GM23248 (cell line): ENCODE measurements around the gene MTHFD1L. TPM values are rescaled to one million over a fixed set of nuclear protein-coding genes. Genes with fewer than 3 reads are reported as not detected.

Experiments
- DNase-seq: peaks from one replicate; pipeline ENCODE4 v3.0.0-alpha.2; 2015
- H2AFZ ChIP-seq: fragments of 200-600 bp; sonication (generic); 2 replicates; pipeline ENCODE4 v1.6.1; 2016; ENCODE audit warnings: antibody characterized with exemption
- H3F3A ChIP-seq: fragments of 200-600 bp; sonication (generic); 2 replicates; pipeline ENCODE4 v1.6.1; 2016; ENCODE audit warnings: mild to moderate bottlenecking, antibody characterized with exemption, mixed run types; ENCODE audit not compliant: insufficient read depth
- H3K27ac ChIP-seq: fragments of 200-600 bp; sonication (generic); 2 replicates; pipeline ENCODE4 v1.5.1; 2016; ENCODE audit warnings: mild to moderate bottlenecking
- H3K27me3 ChIP-seq: fragments of 200-600 bp; sonication (generic); replicated peaks from 2 replicates; pipeline ENCODE4 v1.6.1; 2016; ENCODE audit warnings: mild to moderate bottlenecking; ENCODE audit not compliant: insufficient read depth
- H3K36me3 ChIP-seq: fragments of 200-600 bp; sonication (generic); 2 replicates; pipeline ENCODE4 v1.6.1; 2016; ENCODE audit warnings: low read depth, mild to moderate bottlenecking
- H3K4me1 ChIP-seq: fragments of 200-600 bp; sonication (generic); 2 replicates; pipeline ENCODE4 v1.6.1; 2016; ENCODE audit warnings: mild to moderate bottlenecking; ENCODE audit not compliant: insufficient read depth
- H3K4me2 ChIP-seq: fragments of 200-600 bp; sonication (generic); one replicate; pipeline ENCODE4 v1.6.1; 2016; ENCODE audit warnings: mild to moderate bottlenecking; ENCODE audit not compliant: unreplicated experiment
- H3K4me3 ChIP-seq: fragments of 200-600 bp; sonication (generic); 2 replicates; pipeline ENCODE4 v1.5.1; 2016; ENCODE audit warnings: mild to moderate bottlenecking
- H3K79me2 ChIP-seq: fragments of 200-600 bp; sonication (generic); 2 replicates; pipeline ENCODE4 v1.6.1; 2016; ENCODE audit warnings: mild to moderate bottlenecking; ENCODE audit not compliant: insufficient read depth
- H3K9ac ChIP-seq: fragments of 200-600 bp; sonication (generic); 2 replicates; pipeline ENCODE4 v1.6.1; 2016; ENCODE audit warnings: mild to moderate bottlenecking
- H3K9me2 ChIP-seq: fragments of 200-600 bp; sonication (generic); 2 replicates; pipeline ENCODE4 v1.6.1; 2016; ENCODE audit warnings: mixed run types, mild to moderate bottlenecking, moderate library complexity; ENCODE audit not compliant: insufficient read depth
- H3K9me3 ChIP-seq: fragments of 200-600 bp; sonication (generic); one replicate; pipeline ENCODE4 v1.6.1; 2017; ENCODE audit warnings: low read depth
- H4K20me1 ChIP-seq: fragments of 200-600 bp; sonication (generic); 2 replicates; pipeline ENCODE4 v1.6.0; 2016; ENCODE audit not compliant: insufficient read depth
- EZH2 ChIP-seq: fragments of 200-600 bp; sonication (generic); IDR thresholded peaks from 2 replicates; pipeline ENCODE4 v1.6.1; 2018; ENCODE audit warnings: antibody characterized with exemption, mild to moderate bottlenecking; ENCODE audit not compliant: insufficient read depth, poor library complexity, severe bottlenecking
- EZH2phosphoT487 ChIP-seq: fragments of 200-600 bp; sonication (generic); IDR thresholded peaks from 2 replicates; pipeline ENCODE4 v1.6.1; 2018; ENCODE audit warnings: antibody characterized with exemption, moderate library complexity, mild to moderate bottlenecking, low read depth; ENCODE audit not compliant: insufficient read depth
- WGBS, 2 experiments: methylation state at CpG; one replicate each; pipeline ENCODE4 v1.1.6; 2015 to 2017; ENCODE audit warnings: low lambda C conversion rate in 2 of 2, low coverage in 1 of 2; ENCODE audit errors: missing lambda C conversion rate in 2 of 2; 5-methylcytosine and 5-hydroxymethylcytosine counted together
- in situ Hi-C: fragments of 300-500 bp; cut with MboI; formaldehyde crosslinking; loops from 2 replicates; pipeline ENCODE4 v1.15.0; 2020
- polyA plus RNA-seq: library from polyadenylated mRNA; unstranded; fragments of >200 nt; fragmentation: Nextera tagmentation; extraction: Ambion mirVana; gene quantifications from 2 replicates; pipeline ENCODE4 v1.2.1, GENCODE V29; 2016
- total RNA-seq: library from RNA; depleted of rRNA; stranded (reverse); fragments of >200 nt; shearing (Covaris generic); gene quantifications from 2 replicates; pipeline ENCODE4 v1.2.3, GENCODE V29; 2014

The MTHFD1L gene
- total and polyA plus RNA-seq, 2 experiments from 2014 or later: 57.6 to 99.6 TPM

DNA sequence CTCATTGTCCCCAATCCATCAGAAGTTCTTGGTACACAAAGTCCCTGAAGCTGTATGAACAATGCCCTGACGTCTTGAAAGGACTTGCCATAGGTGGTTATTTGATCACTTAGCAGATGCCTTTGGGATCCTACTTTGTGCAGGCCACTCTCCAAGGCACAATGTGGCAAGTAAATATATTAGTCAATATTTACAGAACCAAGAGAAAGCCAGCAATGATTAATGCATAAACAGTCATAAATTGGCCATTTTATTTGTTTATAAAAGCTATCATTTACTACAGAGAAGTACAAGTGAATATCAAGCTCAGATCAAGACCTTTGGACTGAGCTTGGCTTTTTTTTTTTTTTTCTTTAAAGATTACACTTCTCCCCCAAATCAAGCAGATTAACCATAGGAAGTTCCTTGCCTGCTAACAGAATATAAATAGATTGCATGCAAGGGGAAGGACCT lies 161.8 kb downstream of the MTHFD1L start:
- 93 to 97% methylated on average over 1 of the region's 1 CpG for WGBS, 2 experiments
- no peak for DNase-seq

DNA sequence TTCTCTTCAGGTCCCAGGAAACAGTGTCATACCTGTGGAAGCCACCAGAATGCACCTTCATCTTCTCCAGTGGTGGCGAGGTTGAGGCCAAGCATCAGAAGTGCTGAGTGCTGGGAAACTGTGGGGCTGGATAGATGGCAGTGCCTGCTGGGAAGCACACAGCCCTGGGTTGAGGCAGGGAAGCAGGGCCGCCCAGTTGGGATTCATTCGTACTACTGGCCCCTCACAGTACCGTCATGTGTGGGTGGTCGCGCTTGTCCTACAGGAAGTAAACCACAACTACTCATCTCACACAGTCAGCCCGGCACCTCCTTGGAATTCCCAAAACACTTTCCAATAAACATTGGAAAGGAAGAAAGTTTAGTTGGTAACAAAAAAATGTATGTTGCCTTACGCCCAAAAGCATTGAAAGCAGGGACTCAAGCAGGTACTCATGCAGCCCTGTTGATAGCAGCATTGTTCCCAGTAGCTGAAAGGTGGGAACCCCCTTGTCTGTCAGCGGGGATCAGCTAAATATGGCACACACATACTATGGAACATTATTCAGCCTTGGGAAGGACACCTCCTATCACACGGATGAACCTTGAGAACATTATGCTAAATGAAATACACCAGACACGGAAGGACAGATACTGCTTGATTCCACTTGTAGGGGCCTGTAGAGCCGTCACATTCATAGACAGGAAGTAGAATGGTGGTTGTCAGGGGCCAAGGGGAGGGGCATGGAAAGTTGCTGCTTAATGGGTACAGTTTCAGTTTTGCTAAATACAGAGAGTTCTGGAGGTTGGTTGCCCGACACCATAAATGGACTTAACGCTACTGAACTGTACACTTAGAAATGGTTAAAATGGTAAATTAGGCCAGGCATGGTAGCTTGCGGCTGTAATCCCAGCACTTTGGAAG lies 162.7 kb downstream of the MTHFD1L start:
- WGBS, 2 experiments: 97 to 98% methylated on average over 15 of the region's 15 CpGs
- H3K4me1 ChIP-seq: no peaks in the 10 kb centered on the region
- H3K4me3 ChIP-seq: no peak overlapping the region
- no peaks in the 10 kb centered on the region for H3K9me2 ChIP-seq
- TF ChIP-seq EZH2phosphoT487: no peak
- TF ChIP-seq EZH2: no peak
- no peak overlapping the region for H3K27ac ChIP-seq
- H3K36me3 ChIP-seq: peaks cover 44% of the 10 kb centered on the region
- H3F3A ChIP-seq: peaks cover 15% of the 10 kb centered on the region; the same call in 1 of the 2 replicates
- no peaks in the 10 kb centered on the region for H3K27me3 ChIP-seq
- no peaks in the 10 kb centered on the region for H4K20me1 ChIP-seq
- in situ Hi-C loops: no loop called here
- no peaks in the 10 kb centered on the region for H3K9me3 ChIP-seq
- no peak overlapping the region for H3K9ac ChIP-seq
- H3K4me2 ChIP-seq: no peak overlapping the region
- no peak for DNase-seq
- H3K79me2 ChIP-seq: no peaks in the 10 kb centered on the region
- no peak overlapping the region for H2AFZ ChIP-seq

More for the DNA sequence above, 161.8 kb downstream of the MTHFD1L start:
- Histone ChIP-seq H3K9me3 (no peaks in the 10 kb centered on the region), H3K4me2 (no peak overlapping the region), H4K20me1 (no peaks in the 10 kb centered on the region), H2AFZ (no peak overlapping the region), H3K27ac (no peak overlapping the region), H3K36me3 (peaks cover 41% of the 10 kb centered on the region), H3K9ac (no peak overlapping the region), H3K4me3 (no peak overlapping the region), H3K9me2 (no peaks in the 10 kb centered on the region), H3K79me2 (no peaks in the 10 kb centered on the region), H3K27me3 (no peaks in the 10 kb centered on the region), H3F3A (0 out of 2 replicates have a peak, but pooled peaks cover 14% of the 10 kb centered on the region), H3K4me1 (no peaks in the 10 kb centered on the region)
- in situ Hi-C loops: no loop called here
- TF ChIP-seq EZH2 (no peak), EZH2phosphoT487 (no peak)

DNA sequence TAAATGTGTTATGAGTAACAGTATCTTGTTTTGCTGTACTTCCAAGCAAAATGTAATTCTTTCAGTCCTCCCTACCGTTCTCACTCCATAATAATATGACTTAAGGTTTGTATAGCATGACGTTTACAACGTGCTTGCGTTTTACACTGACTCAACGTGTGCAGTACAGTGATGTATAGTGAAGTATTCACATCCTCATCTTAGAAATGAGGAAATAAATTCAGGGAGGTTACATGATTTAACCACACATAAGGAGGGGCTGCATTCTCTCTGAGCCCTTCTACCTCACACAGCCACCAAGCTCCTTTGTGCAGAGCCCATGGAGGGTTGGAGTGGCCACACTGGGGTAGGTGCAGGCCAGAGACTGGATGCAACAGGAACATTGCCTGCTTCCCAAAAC lies 164.5 kb downstream of the MTHFD1L start:
- Histone ChIP-seq H4K20me1 (no peaks in the 10 kb centered on the region), H3K27me3 (no peaks in the 10 kb centered on the region), H3K36me3 (peaks cover 39% of the 10 kb centered on the region), H3K4me1 (no peaks in the 10 kb centered on the region), H3K9me2 (no peaks in the 10 kb centered on the region), H3K4me2 (no peak overlapping the region), H3K27ac (no peak overlapping the region), H3K4me3 (no peak overlapping the region), H3K79me2 (no peaks in the 10 kb centered on the region), H3K9me3 (no peaks in the 10 kb centered on the region), H3K9ac (no peak overlapping the region), H2AFZ (no peak overlapping the region), H3F3A (peaks cover 30% of the 10 kb centered on the region; the same call in 1 of the 2 replicates)
- TF ChIP-seq EZH2 (no peak), EZH2phosphoT487 (no peak)
- in situ Hi-C loops: no loop called here
- DNase-seq: no peak
- WGBS, 2 experiments: 76 to 80% methylated on average over 5 of the region's 5 CpGs

GRCh38 chr6:151032034-151032433 lies 166.5 kb downstream of the MTHFD1L start:
- in situ Hi-C loops: no loop called here
- Histone ChIP-seq H3K4me1 (peaks cover 18% of the 10 kb centered on the region), H3K9ac (no peak overlapping the region), H3K9me3 (no peaks in the 10 kb centered on the region), H3K27ac (no peak overlapping the region), H2AFZ (no peak overlapping the region), H3K79me2 (no peaks in the 10 kb centered on the region), H3F3A (peaks cover 48% of the 10 kb centered on the region), H3K4me3 (no peak overlapping the region), H3K9me2 (no peaks in the 10 kb centered on the region), H3K36me3 (peaks cover 34% of the 10 kb centered on the region), H4K20me1 (no peaks in the 10 kb centered on the region), H3K4me2 (no peak overlapping the region), H3K27me3 (no peaks in the 10 kb centered on the region)
- no peak for DNase-seq
- TF ChIP-seq EZH2phosphoT487 (no peak), EZH2 (no peak)
- WGBS, 2 experiments: 94% methylated on average over 2 to 3 of the region's 3 CpGs
